ENCODE data around the gene PPP1R1C. TPM values are rescaled to one million over a fixed set of nuclear protein-coding genes. Genes with fewer than 3 reads are reported as not detected.

PPP1R1C gene
- total RNA-seq, 1 experiment from 2014 or later = 2.0 TPM

DNA sequence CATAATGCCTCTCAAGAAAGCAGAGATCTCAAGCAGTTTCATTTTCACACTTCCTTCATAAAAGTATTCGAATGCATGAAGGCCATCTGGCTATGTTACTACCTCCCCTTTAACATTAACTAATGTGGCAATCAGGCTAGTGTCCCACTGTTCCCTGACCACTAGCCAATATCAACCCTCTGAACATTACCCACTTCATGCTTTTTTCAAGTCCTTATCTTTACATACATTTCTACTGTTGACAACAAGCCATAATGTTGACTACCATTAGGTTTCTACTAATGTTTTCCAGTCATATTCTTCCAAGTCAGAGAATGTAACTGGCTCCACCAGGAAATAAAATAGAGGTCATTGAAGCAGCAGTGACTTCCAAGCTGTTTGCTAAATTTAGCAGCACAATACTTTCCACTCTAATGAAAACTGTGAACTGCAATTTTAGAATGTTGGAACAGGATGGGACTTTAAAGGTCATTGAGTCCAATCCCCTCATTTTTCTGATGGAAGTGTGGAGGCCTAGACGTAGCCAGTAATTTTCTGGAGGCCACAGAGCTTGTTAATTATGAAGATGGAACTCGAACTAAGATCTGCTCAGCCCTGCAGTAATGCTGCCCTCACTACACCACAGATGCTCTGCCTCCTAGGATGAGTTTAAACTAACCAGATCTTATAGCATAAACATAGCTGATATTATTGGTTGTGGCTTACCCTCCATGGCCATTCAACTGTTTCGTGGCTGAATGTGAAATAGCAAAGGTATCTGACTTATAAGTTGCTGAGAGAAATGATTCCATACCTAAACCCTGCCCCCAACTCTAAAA is 630 bp upstream of the PPP1R1C start:
- Mint-ChIP-seq H3K36me3 (ENCODE audit: insufficient read depth, unreplicated experiment) (no peaks in the 10 kb centered on the region), H3K27ac (ENCODE audit: unreplicated experiment) (no peak overlapping the region), H3K9me3 (ENCODE audit: low read depth, unreplicated experiment) (no peaks in the 10 kb centered on the region), H3K4me1 (ENCODE audit: low read depth, unreplicated experiment) (no peaks in the 10 kb centered on the region), H3K27me3 (ENCODE audit: unreplicated experiment) (no peaks in the 10 kb centered on the region), H3K4me3 (ENCODE audit: low read depth, unreplicated experiment) (no peak overlapping the region)
- no TSS peak for BruUV-seq (replicated peaks)
- TF ChIP-seq, protein P1, sequence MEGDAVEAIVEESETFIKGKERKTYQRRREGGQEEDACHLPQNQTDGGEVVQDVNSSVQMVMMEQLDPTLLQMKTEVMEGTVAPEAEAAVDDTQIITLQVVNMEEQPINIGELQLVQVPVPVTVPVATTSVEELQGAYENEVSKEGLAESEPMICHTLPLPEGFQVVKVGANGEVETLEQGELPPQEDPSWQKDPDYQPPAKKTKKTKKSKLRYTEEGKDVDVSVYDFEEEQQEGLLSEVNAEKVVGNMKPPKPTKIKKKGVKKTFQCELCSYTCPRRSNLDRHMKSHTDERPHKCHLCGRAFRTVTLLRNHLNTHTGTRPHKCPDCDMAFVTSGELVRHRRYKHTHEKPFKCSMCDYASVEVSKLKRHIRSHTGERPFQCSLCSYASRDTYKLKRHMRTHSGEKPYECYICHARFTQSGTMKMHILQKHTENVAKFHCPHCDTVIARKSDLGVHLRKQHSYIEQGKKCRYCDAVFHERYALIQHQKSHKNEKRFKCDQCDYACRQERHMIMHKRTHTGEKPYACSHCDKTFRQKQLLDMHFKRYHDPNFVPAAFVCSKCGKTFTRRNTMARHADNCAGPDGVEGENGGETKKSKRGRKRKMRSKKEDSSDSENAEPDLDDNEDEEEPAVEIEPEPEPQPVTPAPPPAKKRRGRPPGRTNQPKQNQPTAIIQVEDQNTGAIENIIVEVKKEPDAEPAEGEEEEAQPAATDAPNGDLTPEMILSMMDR (IDR thresholded peaks at IDR 0.05; ENCODE audit: unreplicated experiment) = no peak
- intact Hi-C loops (cut with micrococcal nuclease; ENCODE audit: unreplicated experiment) = no loop called here
- no peak for DNase-seq
- CTCF ChIA-PET = no interaction called here

DNA sequence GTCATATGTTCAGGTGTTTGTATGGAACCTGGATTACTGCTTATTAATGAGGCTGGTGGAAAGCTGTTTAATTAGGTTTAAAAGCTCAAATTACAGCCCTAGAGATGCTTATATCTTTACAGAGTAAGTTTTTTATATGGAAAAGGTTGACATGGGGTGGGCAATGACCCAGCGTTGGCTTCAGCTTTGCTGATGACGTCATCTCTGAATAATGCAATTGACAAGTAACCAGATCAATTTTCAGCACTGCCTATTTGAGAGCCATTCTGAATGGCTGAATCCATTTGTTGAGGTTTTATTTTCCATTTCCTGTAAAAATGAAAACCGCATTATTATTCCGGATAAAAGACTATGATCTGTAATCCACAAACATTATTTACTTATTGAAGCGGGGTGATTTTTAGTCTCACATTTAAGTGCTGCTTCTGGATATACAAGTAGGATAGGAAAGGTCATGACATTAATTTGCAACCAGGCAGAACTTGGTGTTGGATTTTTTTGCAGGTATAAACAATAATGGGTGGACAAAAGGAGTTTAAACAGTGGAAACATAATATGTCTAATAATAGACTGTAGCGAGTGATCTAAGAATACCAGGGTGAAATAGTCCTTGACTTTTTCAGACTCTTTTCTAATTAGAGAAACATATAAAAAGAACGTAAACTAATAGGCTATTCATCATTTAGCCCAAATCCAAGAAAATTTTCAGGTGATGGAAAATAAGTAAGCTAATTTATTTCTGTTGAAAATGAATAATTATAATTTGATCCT is 2.7 kb downstream of the PPP1R1C start:
- TF ChIP-seq, protein P1 (IDR thresholded peaks at IDR 0.05; ENCODE audit: unreplicated experiment) = no peak
- no peaks in the 10 kb centered on the region for H3K27me3 Mint-ChIP-seq (ENCODE audit: unreplicated experiment)

DNA sequence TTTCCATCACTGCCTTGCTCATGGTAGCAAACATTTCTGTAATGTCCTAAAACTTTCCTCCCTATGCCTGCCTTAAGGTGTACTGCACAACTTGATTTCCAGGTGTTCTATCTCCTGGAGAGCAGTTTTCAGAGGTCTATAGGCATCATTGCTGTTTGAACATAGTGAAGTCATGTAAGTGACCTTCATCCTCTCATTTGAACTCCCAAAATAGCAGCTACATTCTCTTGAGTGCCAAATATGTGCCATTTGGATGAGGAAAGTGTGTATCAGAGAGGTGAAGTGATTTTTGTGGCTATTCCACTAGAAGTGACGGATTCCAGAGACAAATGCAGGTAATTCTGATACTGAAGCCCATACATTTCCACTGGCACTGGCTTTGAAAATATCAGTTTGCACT is 3.4 kb downstream of the PPP1R1C start:
- H3K27me3 Mint-ChIP-seq (ENCODE audit: unreplicated experiment) = no peaks in the 10 kb centered on the region
- H3K36me3 Mint-ChIP-seq (ENCODE audit: insufficient read depth, unreplicated experiment) = no peaks in the 10 kb centered on the region
- intact Hi-C loops (cut with micrococcal nuclease; ENCODE audit: unreplicated experiment) = no loop called here
- CTCF ChIA-PET = no interaction called here
- no peaks in the 10 kb centered on the region for H3K4me1 Mint-ChIP-seq (ENCODE audit: low read depth, unreplicated experiment)
- BruUV-seq (replicated peaks) = no TSS peak
- no peak overlapping the region for H3K27ac Mint-ChIP-seq (ENCODE audit: unreplicated experiment)
- H3K9me3 Mint-ChIP-seq (ENCODE audit: low read depth, unreplicated experiment) = no peaks in the 10 kb centered on the region
- no peak overlapping the region for H3K4me3 Mint-ChIP-seq (ENCODE audit: low read depth, unreplicated experiment)
- DNase-seq = no peak
- TF ChIP-seq, protein P1 (IDR thresholded peaks at IDR 0.05; ENCODE audit: unreplicated experiment) = no peak

More for the DNA sequence above, 2.7 kb downstream of the PPP1R1C start:
- no TSS peak for BruUV-seq (replicated peaks)
- intact Hi-C loops (cut with micrococcal nuclease; ENCODE audit: unreplicated experiment) = no loop called here
- CTCF ChIA-PET = interaction anchor here (0.6 kb wide), 1 partner anchor 87 kb away, joined by 6 read pairs; no protein-coding TSS in a partner anchor
- Mint-ChIP-seq H3K9me3 (ENCODE audit: low read depth, unreplicated experiment) (no peaks in the 10 kb centered on the region), H3K36me3 (ENCODE audit: insufficient read depth, unreplicated experiment) (no peaks in the 10 kb centered on the region), H3K4me3 (ENCODE audit: low read depth, unreplicated experiment) (no peak overlapping the region), H3K27ac (ENCODE audit: unreplicated experiment) (no peak overlapping the region), H3K4me1 (ENCODE audit: low read depth, unreplicated experiment) (no peaks in the 10 kb centered on the region)
- DNase-seq = no peak

DNA sequence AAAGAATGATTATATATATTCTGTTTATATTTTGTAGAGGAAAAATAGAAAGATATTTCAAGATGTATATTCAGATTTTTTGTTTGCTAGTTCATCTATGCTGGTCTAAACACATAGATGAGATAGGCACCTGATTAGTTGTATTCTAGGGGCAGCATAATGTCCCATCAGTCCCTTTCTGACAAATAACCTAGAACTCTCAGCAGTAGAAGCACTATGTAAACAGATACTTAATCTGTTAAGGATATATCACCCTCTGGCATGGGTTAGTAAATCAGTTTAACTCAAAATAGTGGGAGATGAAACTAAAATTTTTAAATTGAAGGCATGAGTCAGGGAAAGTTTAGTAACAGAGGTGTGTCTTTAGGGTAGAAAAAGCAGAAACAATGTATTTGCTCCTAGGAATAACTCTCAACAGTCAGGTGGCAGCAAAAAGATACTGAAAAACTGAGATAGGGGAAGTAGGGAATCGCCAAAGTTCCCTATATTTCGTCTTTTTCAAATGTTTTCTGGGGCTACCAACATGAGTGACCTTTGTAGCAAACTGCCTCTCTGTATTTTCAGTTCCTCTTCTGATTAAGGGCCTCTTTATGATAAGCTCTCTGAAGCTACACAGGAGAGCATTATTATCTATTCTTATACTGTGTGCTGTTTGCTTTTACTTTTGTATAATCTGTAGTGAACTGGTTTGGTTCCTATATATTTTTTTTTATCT is 5.7 kb downstream of the PPP1R1C start:
- Mint-ChIP-seq H3K27ac (ENCODE audit: unreplicated experiment) (no peak overlapping the region), H3K4me1 (ENCODE audit: low read depth, unreplicated experiment) (no peaks in the 10 kb centered on the region), H3K27me3 (ENCODE audit: unreplicated experiment) (no peaks in the 10 kb centered on the region), H3K36me3 (ENCODE audit: insufficient read depth, unreplicated experiment) (no peaks in the 10 kb centered on the region), H3K4me3 (ENCODE audit: low read depth, unreplicated experiment) (no peak overlapping the region), H3K9me3 (ENCODE audit: low read depth, unreplicated experiment) (no peaks in the 10 kb centered on the region)
- no peak for DNase-seq
- no TSS peak for BruUV-seq (replicated peaks)
- CTCF ChIA-PET = no interaction called here
- intact Hi-C loops (cut with micrococcal nuclease; ENCODE audit: unreplicated experiment) = no loop called here
- TF ChIP-seq, protein P1 (IDR thresholded peaks at IDR 0.05; ENCODE audit: unreplicated experiment) = no peak
